ENCODE measurements around the gene NT5M. TPM values are rescaled to one million over a fixed set of nuclear protein-coding genes. Genes with fewer than 3 reads are reported as not detected.

Gene NT5M
- total RNA-seq, 6 experiments from 2014 or later = 0.51 to 3.0 (median 0.87) TPM

DNA sequence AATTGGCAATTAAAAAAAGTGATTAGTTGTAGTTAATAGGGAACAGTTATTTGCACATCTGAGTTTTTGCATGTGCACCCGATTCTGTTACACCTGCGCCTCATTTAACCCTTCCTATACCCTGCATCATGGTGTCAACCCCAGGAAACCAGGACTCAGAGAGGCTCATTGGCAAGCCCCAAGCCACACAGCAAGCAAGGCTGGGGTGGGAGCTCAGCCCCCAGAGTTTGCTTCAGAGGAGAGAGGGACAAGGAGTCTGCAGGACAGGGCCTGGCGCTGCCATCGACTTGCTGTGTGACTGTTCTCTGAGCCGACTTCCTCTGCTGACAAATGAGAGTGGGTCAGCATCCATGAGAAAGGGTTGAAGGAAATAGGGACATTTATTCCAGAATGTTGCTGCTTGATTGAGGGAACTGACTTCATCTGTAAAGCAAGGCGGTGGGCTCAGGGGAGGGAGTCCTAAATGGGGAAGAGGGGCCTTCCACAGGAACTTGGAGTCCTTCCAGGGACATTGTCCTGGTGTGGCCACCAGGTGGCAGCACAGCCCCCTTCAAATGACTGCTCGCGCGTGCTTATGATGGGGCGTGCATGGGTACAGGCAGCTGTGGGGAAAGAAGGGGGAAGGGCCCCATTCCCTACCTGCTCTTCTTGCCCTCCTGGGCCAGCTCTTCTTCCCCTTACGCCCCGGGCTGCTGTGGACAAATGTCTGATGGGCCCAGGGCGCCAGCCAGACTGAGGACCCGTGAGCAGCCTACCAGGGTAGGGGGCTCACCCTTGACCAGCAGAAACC, 51.6 kb downstream of the NT5M start:
- no peak overlapping the region for H3K4me3 ChIP-seq
- H3K27ac ChIP-seq = no peak overlapping the region
- H3K4me1 ChIP-seq = peaks cover 0 to 3% (median 0%) of the 10 kb centered on the region in 4 donors
- peak; percentile 50 to 77 (median 69) for ATAC-seq
- no peaks in the 10 kb centered on the region for H3K9me3 ChIP-seq
- no peaks in the 10 kb centered on the region for H3K27me3 ChIP-seq
- DNase-seq = peak; percentile 68 to 75 (median 70)
- intact Hi-C loops (cut with DNase I) = loop anchor here (5.0 kb wide), 1 partner anchor 288 kb away; no protein-coding TSS in a partner anchor
- 19% methylated on average over 9 of the region's 14 CpGs for WGBS (ENCODE audit: insufficient coverage, low coverage, low lambda C conversion rate, missing lambda C conversion rate)
- TF ChIP-seq POLR2A (IDR thresholded peaks at IDR 0.05) = no peak
- TF ChIP-seq, protein P1, sequence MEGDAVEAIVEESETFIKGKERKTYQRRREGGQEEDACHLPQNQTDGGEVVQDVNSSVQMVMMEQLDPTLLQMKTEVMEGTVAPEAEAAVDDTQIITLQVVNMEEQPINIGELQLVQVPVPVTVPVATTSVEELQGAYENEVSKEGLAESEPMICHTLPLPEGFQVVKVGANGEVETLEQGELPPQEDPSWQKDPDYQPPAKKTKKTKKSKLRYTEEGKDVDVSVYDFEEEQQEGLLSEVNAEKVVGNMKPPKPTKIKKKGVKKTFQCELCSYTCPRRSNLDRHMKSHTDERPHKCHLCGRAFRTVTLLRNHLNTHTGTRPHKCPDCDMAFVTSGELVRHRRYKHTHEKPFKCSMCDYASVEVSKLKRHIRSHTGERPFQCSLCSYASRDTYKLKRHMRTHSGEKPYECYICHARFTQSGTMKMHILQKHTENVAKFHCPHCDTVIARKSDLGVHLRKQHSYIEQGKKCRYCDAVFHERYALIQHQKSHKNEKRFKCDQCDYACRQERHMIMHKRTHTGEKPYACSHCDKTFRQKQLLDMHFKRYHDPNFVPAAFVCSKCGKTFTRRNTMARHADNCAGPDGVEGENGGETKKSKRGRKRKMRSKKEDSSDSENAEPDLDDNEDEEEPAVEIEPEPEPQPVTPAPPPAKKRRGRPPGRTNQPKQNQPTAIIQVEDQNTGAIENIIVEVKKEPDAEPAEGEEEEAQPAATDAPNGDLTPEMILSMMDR (IDR thresholded peaks at IDR 0.05) = peak; percentile 88 to 96 (median 96)
- no peaks in the 10 kb centered on the region for H3K36me3 ChIP-seq

DNA sequence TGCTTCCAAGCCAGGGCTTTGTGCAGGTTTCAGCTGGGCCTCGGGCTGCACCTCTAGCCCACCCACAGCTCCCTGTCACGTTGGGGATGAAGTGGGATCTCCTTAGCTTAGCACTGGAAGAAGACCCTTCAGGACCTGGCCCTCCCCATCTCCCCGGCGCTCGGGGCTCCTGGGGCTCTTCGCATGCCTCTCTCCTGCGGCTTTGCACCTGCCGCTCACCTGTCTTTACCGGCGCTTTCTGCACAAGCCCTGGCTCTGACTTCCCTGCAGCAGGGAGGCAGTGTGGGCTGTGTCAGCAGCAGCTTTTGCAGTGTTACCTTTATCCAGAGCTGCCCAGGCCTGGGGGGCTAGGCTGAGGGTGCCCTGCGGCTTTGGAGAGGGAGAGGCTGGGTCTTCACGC, 52.3 kb downstream of the NT5M start:
- 39% methylated on average over 7 of the region's 12 CpGs for WGBS (ENCODE audit: insufficient coverage, low coverage, low lambda C conversion rate, missing lambda C conversion rate)
- ATAC-seq (no peak), DNase-seq (peak in 1 of 3 donors; percentile 45)
- Histone ChIP-seq H3K4me1 (peaks cover 0 to 3% (median 0%) of the 10 kb centered on the region in 4 donors), H3K27me3 (no peaks in the 10 kb centered on the region), H3K27ac (no peak overlapping the region), H3K36me3 (no peaks in the 10 kb centered on the region), H3K4me3 (no peak overlapping the region), H3K9me3 (no peaks in the 10 kb centered on the region)
- TF ChIP-seq, protein P1 (IDR thresholded peaks at IDR 0.05) = no peak
- TF ChIP-seq POLR2A (IDR thresholded peaks at IDR 0.05) = no peak
- intact Hi-C loops (cut with DNase I) = loop anchor here in 1 of 2 donors (5.0 kb wide), 1 partner anchor 287 kb away; no protein-coding TSS in a partner anchor

DNA sequence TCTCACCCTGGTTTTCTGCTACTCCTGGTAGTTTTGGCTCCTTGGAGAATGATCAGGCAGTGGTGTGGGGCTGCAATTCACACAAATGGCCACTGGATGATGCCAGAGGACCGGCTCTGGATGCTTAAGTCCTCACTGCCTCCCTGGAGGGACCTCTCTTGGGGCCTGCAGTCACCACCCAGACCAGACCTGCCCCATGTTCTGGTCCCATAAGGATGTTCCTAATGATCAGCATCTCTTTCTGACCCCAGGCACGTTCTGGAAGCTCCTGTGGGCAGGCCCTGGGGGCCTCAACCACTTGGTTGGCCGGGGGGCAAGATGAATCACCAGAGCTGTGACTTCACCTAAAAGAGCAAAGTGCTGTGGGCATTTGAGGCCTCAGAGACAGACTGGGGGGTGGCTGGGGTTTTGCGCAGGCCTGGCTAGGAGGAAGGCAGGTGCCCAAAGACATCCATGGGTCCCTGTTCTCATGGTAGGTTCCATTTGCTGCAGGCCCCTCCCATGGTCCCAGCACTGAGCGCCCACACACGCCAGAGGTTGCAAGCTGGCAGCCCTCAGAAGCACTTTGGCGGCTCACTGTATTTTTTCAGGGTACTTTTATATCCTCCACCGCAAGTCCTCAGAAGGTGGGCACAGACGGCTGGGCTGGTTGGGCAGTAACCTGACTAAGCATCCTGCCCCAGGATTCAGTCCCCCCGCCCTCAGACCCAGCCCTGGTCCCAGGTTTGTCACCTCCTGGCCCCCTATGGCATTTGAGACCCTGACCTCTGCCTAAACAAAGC, 53.2 kb downstream of the NT5M start:
- no peaks in the 10 kb centered on the region for H3K27me3 ChIP-seq
- ATAC-seq = peak; percentile 87 to 96 (median 94)
- peak; percentile 67 to 77 (median 76) for DNase-seq
- H3K9me3 ChIP-seq = no peaks in the 10 kb centered on the region
- peaks cover 0 to 3% (median 0%) of the 10 kb centered on the region in 4 donors for H3K4me1 ChIP-seq
- TF ChIP-seq POLR2A (IDR thresholded peaks at IDR 0.05) = no peak
- TF ChIP-seq, protein P1 (IDR thresholded peaks at IDR 0.05) = peak; percentile 97 to 100 (median 99)
- no peak overlapping the region for H3K27ac ChIP-seq
- no peaks in the 10 kb centered on the region for H3K36me3 ChIP-seq
- 40% methylated on average over 2 of the region's 10 CpGs for WGBS (ENCODE audit: insufficient coverage, low coverage, low lambda C conversion rate, missing lambda C conversion rate)
- intact Hi-C loops (cut with DNase I) = loop anchor here in 1 of 2 donors (5.0 kb wide), 1 partner anchor 286 kb away; no protein-coding TSS in a partner anchor
- H3K4me3 ChIP-seq = no peak overlapping the region

DNA sequence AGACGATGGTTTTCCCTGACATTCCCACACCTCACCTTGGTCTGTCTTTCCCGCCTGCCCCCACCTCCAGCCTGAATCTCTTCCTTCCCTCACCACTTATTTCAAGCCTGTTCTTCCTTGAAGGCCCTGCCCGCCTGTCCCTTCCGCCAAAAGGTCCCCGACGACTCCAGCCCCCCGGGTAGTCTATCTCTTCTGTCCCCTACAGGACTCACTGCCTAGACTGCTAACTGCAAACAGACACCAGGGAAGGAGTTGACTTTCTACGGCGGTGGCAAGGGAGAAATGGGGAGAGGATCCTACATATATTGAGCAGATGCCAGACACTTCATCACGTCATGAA, 53.7 kb downstream of the NT5M start:
- Histone ChIP-seq H3K27ac (no peak overlapping the region), H3K4me3 (no peak overlapping the region), H3K27me3 (no peaks in the 10 kb centered on the region), H3K36me3 (no peaks in the 10 kb centered on the region), H3K4me1 (peaks cover 0 to 3% (median 0%) of the 10 kb centered on the region in 4 donors), H3K9me3 (no peaks in the 10 kb centered on the region)
- WGBS (ENCODE audit: insufficient coverage, low coverage, low lambda C conversion rate, missing lambda C conversion rate) = 85% methylated on average over 10 of the region's 10 CpGs
- intact Hi-C loops (cut with DNase I) = loop anchor here in 1 of 2 donors (5.0 kb wide), 1 partner anchor 285 kb away; no protein-coding TSS in a partner anchor
- ATAC-seq (no peak), DNase-seq (peak in 1 of 3 donors; percentile 28)
- TF ChIP-seq, protein P1 (IDR thresholded peaks at IDR 0.05) = no peak
- TF ChIP-seq POLR2A (IDR thresholded peaks at IDR 0.05) = no peak
